NOMO-1 treated with DMSO at 0.1 percent for 48 hours (cell line): ENCODE results near the gene TMEM168.
"Not testable (repeated sequence)": the region's sequence is repeated elsewhere in the genome, so short reads cannot be mapped to it uniquely, and the experiment has no call there.

Experiments used
- DNase-seq: peaks from one replicate; lab custom pipeline; 2025; ENCODE audit not compliant: unreplicated experiment; lab: John Stamatoyannopoulos, UW

Gene TMEM168

GRCh38 chr7:112781110-112781509 lies 9.1 kb downstream of the TMEM168 start:
- no peak for DNase-seq

- DNase-seq, result no peak
Measured at GRCh38 chr7:112779667-112780066, 10.5 kb downstream of the TMEM168 start.

- no peak for DNase-seq
Measured at GRCh38 chr7:112777406-112777805, 12.8 kb downstream of the TMEM168 start.

GRCh38 chr7:112771166-112771565 lies 19.0 kb downstream of the TMEM168 start:
- DNase-seq, result no peak

GRCh38 chr7:112770051-112770450 lies 20.1 kb downstream of the TMEM168 start:
- no peak for DNase-seq

- no peak for DNase-seq
Measured at GRCh38 chr7:112765105-112765504, 25.1 kb downstream of the TMEM168 start.

- DNase-seq, result no peak
Measured at GRCh38 chr7:112763996-112764395, 26.2 kb downstream of the TMEM168 start.

GRCh38 chr7:112763298-112763697 lies 26.9 kb downstream of the TMEM168 start:
- DNase-seq, result no peak

- DNase-seq, result no peak
Measured at GRCh38 chr7:112759905-112760304, 30.3 kb downstream of the TMEM168 start.

GRCh38 chr7:112757337-112757736 lies 32.9 kb downstream of the TMEM168 start:
- no peak for DNase-seq

- DNase-seq, result no peak
Measured at GRCh38 chr7:112753298-112753697, 36.9 kb downstream of the TMEM168 start.

GRCh38 chr7:112752576-112752975 lies 37.6 kb downstream of the TMEM168 start:
- DNase-seq, result no peak

GRCh38 chr7:112749775-112750174 lies 40.4 kb downstream of the TMEM168 start:
- DNase-seq, result no peak

GRCh38 chr7:112748381-112748780 lies 41.8 kb downstream of the TMEM168 start:
- DNase-seq, result no peak

GRCh38 chr7:112745635-112746034 lies 44.6 kb downstream of the TMEM168 start:
- DNase-seq, result no peak

GRCh38 chr7:112744818-112745217 lies 45.4 kb downstream of the TMEM168 start:
- DNase-seq, result no peak

GRCh38 chr7:112743811-112744210 lies 46.4 kb downstream of the TMEM168 start:
- no peak for DNase-seq

GRCh38 chr7:112740667-112741066 lies 49.5 kb downstream of the TMEM168 start:
- DNase-seq, result no peak

GRCh38 chr7:112739436-112740180 lies 50.6 kb downstream of the TMEM168 start:
- DNase-seq, result no peak

- no peak for DNase-seq
Measured at GRCh38 chr7:112735261-112735660, 54.9 kb downstream of the TMEM168 start.

- DNase-seq, result not testable (repeated sequence)
Measured at GRCh38 chr7:112731324-112731723, 58.9 kb downstream of the TMEM168 start.

GRCh38 chr7:112726076-112726475 lies 64.1 kb downstream of the TMEM168 start:
- DNase-seq, result no peak

GRCh38 chr7:112723416-112723815 lies 66.8 kb downstream of the TMEM168 start:
- no peak for DNase-seq
